Erythroblast (primary cell): ENCODE measurements around the gene ANTKMT.
"Not testable (repeated sequence)": the region's sequence is repeated elsewhere in the genome, so short reads cannot be mapped to it uniquely, and the experiment has no call there.

ENCODE experiments used
- GATA1 ChIP-seq: IDR thresholded peaks from 2 replicates; pipeline ENCODE4 v1.6.1; 2011; ENCODE audit warnings: low read depth, mild to moderate bottlenecking, control low read depth, low read length, moderate library complexity
- POLR2A ChIP-seq: IDR thresholded peaks from 2 replicates; pipeline ENCODE4 v1.6.1; 2011; ENCODE audit warnings: mild to moderate bottlenecking, low read length

DNA sequence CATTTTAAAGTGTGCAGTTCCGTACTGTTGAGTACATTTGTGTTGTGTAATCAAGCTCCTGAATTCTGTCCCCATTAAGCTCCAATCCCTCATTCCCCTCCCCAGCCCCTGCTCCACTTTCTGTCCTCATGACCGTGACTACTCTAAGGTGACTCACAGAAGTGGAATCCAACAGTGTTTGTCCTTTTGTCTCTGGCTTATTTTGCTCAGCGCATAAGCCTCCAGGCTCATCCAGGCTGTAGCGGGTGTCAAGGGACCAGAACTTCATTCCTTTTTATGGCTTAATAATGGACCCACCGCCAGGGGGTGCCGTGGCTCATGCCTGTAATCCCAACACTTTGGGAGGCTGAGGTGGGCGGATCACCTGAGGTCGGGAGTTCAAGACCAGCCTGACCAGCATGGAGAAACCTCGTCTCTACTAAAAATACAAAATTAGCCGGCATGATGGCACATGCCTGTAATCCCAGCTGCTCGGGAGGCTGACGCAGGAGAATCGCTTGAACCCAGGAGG lies 8.2 kb upstream of the ANTKMT start:
- not testable (repeated sequence) for TF ChIP-seq POLR2A, GATA1
